KBM-7 (cell line): ENCODE measurements around the gene RAB33A.

Experiments
- DNase-seq: peaks from one replicate; pipeline ENCODE4 v3.0.0-alpha.2; 2015
- in situ Hi-C: fragments of 300-500 bp; cut with MboI; formaldehyde crosslinking; loops from 2 replicates; pipeline ENCODE4 v1.14.3; 2020; ENCODE audit warnings: low sequenced_read_pairs, low pct_unique_long_range_greater_than_20kb, mixed read lengths

RAB33A gene

DNA sequence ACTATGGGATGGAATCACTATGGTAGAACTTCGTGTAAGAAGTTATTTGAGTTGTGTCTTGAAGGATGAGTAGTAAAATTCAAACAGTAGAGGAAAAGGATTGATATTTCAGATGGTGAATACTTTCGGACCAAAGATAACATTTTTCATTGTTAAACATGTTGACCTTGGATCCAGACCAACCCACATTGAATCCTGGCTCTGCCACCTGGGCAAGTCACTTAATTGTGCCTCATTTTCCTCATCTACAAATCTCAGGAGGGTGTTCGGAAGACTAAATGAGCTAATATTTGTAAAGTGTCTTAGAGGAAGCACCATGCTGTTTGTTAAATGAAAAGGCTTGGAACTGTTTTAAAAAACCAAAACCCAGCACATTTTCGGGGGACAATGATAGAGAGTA lies 4.7 kb upstream of the RAB33A start:
- in situ Hi-C loops = no loop called here
- no peak for DNase-seq

- DNase-seq = peak; percentile 94
- in situ Hi-C loops = no loop called here
Measured at GRCh38 chrX:130170752-130171445, 863 bp upstream of the RAB33A start.

DNA sequence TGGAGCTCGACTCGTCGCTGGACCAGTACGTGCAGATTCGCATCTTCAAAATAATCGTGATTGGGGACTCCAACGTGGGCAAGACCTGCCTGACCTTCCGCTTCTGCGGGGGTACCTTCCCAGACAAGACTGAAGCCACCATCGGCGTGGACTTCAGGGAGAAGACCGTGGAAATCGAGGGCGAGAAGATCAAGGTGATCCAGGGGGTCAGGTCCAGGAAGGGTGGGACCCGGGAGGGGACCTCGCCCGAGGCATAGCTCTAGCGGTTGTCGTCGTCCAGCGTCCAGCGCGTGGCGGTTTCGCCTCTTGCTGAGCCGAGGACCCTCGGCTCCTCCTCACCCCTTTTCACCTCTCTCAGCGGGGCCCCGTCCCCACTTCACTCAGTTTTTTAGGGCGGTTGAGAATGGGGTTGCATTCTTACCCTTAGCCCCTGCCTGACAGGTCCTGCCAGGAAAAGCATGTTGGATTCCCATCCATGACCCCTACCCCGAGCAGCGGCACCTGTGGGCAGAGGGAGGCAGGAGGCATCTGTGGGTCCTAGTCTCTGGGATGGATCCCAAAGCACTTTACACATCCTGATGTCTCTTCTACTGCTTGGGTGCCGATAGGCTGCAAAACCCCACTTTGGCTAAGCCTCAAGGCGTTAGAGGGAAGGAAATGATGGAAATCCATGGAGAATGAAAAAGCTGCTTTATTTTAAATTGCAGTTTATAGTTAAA lies 524 bp downstream of the RAB33A start:
- DNase-seq = no peak
- in situ Hi-C loops = no loop called here

DNA sequence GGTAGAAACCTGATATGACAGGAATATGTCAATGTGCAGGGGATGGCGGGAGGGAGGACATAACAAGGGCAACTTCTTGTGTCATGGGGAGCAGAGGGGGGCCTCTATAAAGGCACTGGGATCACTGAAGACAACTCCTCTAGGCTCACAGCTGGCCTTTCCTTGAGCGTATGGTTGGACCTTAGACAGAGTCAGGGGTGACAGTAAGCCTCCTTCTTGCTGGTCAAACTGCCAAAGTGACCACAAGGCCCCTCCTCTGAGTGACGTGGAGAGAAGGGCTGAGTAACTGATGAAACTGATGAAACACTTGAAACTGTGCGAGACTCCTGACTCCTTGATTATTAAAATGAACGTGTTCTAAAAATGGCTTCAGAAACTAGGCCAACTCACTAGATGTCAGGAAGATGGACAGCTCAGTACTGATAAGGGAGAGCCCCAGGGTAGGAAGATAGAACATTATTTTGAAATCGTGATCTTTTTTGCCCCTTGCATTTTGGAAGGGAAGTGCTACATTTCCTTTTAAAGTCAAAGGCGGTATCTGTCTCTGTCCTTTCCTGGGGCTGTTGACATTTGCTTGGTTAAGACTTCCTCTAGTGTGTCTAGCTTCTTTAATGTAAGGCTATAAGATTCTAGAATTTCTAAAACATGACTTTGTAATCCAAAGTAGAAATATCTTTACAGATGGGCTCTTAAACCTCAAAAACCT lies 1.6 kb downstream of the RAB33A start:
- in situ Hi-C loops = no loop called here
- peak; percentile 74 for DNase-seq

- in situ Hi-C loops = no loop called here
- no peak for DNase-seq
Measured at GRCh38 chrX:130174045-130174704, 2.4 kb downstream of the RAB33A start.

GRCh38 chrX:130174937-130175336 lies 3.2 kb downstream of the RAB33A start:
- DNase-seq = no peak
- in situ Hi-C loops = no loop called here

- in situ Hi-C loops = no loop called here
- DNase-seq = peak; percentile 15
Measured at GRCh38 chrX:130176354-130176776, 4.6 kb downstream of the RAB33A start.

DNA sequence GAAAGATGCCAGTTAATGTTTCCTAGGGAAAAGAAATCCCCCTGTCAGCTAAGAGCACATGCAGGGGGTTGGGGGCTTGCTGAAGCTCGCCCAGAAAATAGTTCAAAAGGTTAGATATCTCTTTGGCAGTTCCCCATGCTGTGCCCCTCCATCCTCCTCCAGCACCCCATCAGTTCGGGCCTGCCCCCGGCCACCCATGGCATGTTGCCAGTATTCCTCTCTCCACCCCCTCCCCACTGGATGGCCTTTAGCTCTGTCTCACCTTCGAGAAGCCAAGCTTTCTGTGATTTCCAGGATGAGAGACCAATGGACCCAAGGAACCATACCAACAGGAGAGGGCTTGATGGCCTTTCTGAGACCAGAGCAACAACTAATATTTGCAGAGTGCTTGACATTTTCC lies 5.2 kb downstream of the RAB33A start:
- no peak for DNase-seq
- in situ Hi-C loops = no loop called here

GRCh38 chrX:130179170-130179569 lies 7.4 kb downstream of the RAB33A start:
- no peak for DNase-seq
- in situ Hi-C loops = no loop called here

DNA sequence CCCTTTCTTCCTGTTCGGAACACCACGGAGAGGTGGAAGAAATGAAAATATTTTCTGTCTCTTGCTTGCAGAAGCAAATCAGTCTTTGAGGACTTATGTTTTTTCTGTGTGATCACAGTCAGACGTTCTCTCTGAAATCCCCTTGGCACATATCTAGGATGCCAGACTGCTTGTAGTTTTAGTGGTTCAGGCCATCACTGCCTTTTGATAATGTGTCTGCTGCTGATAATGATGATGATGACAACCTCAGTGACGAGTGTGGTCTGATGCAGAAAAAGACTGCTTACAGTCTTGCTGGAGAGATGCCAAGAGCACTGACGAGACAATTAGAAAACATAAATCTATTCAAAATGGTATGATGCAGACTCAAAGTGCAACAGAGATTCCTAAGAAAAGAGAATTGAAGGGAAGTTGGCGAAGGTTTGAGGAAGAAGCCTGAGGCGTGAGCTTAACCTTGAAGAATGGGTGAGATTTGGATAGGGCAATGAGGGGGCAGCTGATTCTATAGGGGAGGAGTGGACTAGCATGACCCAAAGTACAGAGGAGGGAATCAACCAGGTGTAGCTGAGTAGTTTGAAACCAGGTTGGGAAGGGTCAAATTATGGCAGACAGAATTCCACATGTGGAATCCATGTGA lies 7.9 kb downstream of the RAB33A start:
- in situ Hi-C loops = loop anchor here (10.0 kb wide), 1 partner anchor 95 kb away; no protein-coding TSS in a partner anchor
- peak; percentile 57 for DNase-seq

- no peak for DNase-seq
- in situ Hi-C loops = loop anchor here (10.0 kb wide), 1 partner anchor 99 kb away; no protein-coding TSS in a partner anchor
Measured at GRCh38 chrX:130184168-130184567, 12.4 kb downstream of the RAB33A start.

- in situ Hi-C loops = loop anchor here (10.0 kb wide), 1 partner anchor 100 kb away; no protein-coding TSS in a partner anchor
- no peak for DNase-seq
Measured at GRCh38 chrX:130184857-130185256, 13.1 kb downstream of the RAB33A start.

GRCh38 chrX:130186651-130187050 lies 14.9 kb downstream of the RAB33A start:
- DNase-seq = no peak
- in situ Hi-C loops = loop anchor here (10.0 kb wide), 1 partner anchor 102 kb away; no protein-coding TSS in a partner anchor

GRCh38 chrX:130190801-130191200 lies 19.0 kb downstream of the RAB33A start:
- in situ Hi-C loops = no loop called here
- DNase-seq = no peak

DNA sequence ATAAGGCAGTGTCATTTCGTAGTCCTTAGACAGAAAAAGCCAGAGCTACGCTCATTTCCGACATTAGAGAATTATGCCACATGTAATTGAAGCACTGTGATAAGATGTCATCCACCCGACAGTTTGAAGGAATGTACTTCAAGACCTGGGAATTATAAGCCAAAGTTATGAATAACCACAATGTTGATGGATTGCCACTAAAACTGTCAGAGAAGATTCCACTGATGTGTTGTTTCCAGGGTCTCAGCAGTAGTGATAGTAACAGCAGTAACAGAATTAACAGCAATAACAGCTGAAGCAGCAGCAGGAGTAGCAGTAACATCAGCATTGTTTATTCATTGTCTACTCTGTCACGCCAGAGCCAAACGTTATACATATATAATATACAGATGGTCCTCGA lies 24.7 kb downstream of the RAB33A start:
- in situ Hi-C loops = no loop called here
- DNase-seq = peak; percentile 18

GRCh38 chrX:130197464-130197863 lies 25.7 kb downstream of the RAB33A start:
- in situ Hi-C loops = no loop called here
- DNase-seq = no peak

- in situ Hi-C loops = no loop called here
- DNase-seq = no peak
Measured at GRCh38 chrX:130204647-130205046, 32.9 kb downstream of the RAB33A start.

- in situ Hi-C loops = no loop called here
- DNase-seq = no peak
Measured at GRCh38 chrX:130211415-130212186, 39.8 kb downstream of the RAB33A start.
